ENCODE data around the gene INTU.

The INTU gene

DNA sequence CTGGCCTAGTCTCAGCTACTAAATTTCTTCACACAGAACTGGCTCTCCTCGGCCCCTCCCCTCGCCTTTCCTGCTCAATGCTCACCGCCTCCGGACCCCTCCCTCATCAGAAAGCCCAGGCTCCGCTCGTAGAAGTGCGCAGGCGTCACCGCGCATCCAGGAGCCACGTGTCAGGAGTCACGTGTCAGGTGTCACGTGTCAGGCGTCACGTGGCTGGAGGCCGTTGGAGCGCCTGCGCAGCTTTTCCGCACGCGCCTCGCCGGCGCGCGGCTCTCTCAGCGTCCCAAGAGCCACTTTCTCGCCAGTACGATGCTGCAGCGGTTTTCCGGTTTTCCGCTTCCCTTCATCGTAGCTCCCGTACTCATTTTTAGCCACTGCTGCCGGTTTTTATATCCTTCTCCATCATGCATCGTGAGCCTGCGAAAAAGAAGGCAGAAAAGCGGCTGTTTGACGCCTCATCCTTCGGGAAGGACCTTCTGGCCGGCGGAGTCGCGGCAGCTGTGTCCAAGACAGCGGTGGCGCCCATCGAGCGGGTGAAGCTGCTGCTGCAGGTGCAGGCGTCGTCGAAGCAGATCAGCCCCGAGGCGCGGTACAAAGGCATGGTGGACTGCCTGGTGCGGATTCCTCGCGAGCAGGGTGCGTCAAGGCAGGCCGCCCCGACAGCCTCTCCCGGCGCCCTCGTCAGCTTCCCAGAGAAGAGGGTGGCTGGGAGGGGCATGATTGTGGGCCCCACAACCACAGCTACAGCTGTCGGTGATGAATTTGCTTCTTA lies 97.6 kb downstream of the INTU start, which contains the start of gene SLC25A31:
TSS of gene SLC25A31 (plus strand) at position 259 of the 772 bp plus-strand sequence. CDS start at position 405, 146 bp downstream.
- H3K27ac ChIP-seq (ENCODE audit: low read length): no peak within 1 kb of the TSS
- H3K4me1 ChIP-seq (ENCODE audit: low read length): no peaks in the 10 kb centered on the region
- H3K79me2 ChIP-seq (ENCODE audit: low read length): no peaks in the 10 kb centered on the region
- H3K9ac ChIP-seq (ENCODE audit: low read length): no peak within 1 kb of the TSS
- no peak within 1 kb of the TSS for H2AFZ ChIP-seq (ENCODE audit: low read depth, low read length)
- H3K4me3 ChIP-seq (ENCODE audit: low read length): no peak within 1 kb of the TSS
- H3K36me3 ChIP-seq (replicated peaks; ENCODE audit: low read depth, low read length): no peaks in the 10 kb centered on the region
- TF ChIP-seq, protein P1, sequence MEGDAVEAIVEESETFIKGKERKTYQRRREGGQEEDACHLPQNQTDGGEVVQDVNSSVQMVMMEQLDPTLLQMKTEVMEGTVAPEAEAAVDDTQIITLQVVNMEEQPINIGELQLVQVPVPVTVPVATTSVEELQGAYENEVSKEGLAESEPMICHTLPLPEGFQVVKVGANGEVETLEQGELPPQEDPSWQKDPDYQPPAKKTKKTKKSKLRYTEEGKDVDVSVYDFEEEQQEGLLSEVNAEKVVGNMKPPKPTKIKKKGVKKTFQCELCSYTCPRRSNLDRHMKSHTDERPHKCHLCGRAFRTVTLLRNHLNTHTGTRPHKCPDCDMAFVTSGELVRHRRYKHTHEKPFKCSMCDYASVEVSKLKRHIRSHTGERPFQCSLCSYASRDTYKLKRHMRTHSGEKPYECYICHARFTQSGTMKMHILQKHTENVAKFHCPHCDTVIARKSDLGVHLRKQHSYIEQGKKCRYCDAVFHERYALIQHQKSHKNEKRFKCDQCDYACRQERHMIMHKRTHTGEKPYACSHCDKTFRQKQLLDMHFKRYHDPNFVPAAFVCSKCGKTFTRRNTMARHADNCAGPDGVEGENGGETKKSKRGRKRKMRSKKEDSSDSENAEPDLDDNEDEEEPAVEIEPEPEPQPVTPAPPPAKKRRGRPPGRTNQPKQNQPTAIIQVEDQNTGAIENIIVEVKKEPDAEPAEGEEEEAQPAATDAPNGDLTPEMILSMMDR (IDR thresholded peaks at IDR 0.05; ENCODE audit: low read depth, low read length): no peak
- no peak for TF ChIP-seq EZH2phosphoT487 (IDR thresholded peaks at IDR 0.05; ENCODE audit: low read depth)
- peaks cover 42% of the 10 kb centered on the region for H3K27me3 ChIP-seq (ENCODE audit: low read depth, low read length)
- no peak within 1 kb of the TSS for H3K4me2 ChIP-seq (ENCODE audit: low read length)
- H3K9me3 ChIP-seq (ENCODE audit: insufficient read depth, low read length): no peaks in the 10 kb centered on the region
- no peaks in the 10 kb centered on the region for H4K20me1 ChIP-seq (ENCODE audit: insufficient read depth, low read length)

DNA sequence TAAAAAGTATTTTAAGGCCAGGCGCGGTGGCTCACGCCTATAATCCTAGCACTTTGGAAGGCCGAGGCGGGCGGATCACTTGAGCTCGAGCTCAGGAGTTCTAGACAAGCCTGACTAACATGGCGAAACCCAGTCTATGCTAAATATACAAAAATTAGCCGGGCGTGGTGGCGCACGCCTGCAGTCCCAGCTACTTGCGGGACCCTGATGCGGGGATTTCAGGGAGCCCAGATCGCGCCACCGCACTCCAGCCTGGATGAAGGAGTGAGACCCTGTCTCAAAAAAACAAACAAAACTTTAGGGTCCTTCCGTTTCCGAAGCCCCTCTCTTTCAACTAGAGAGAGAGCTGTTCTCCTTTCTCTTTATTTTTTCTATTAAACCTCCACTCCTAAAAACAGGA lies 98.6 kb downstream of the INTU start:
- H3K9me3 ChIP-seq (ENCODE audit: insufficient read depth, low read length): no peaks in the 10 kb centered on the region
- H3K4me2 ChIP-seq (ENCODE audit: low read length): no peak overlapping the region
- H3K79me2 ChIP-seq (ENCODE audit: low read length): no peaks in the 10 kb centered on the region
- H3K36me3 ChIP-seq (replicated peaks; ENCODE audit: low read depth, low read length): no peaks in the 10 kb centered on the region
- no peak overlapping the region for H3K9ac ChIP-seq (ENCODE audit: low read length)
- no peaks in the 10 kb centered on the region for H3K4me1 ChIP-seq (ENCODE audit: low read length)
- H3K27ac ChIP-seq (ENCODE audit: low read length): no peak overlapping the region
- H3K4me3 ChIP-seq (ENCODE audit: low read length): no peak overlapping the region
- H2AFZ ChIP-seq (ENCODE audit: low read depth, low read length): no peak overlapping the region
- TF ChIP-seq, protein P1 (IDR thresholded peaks at IDR 0.05; ENCODE audit: low read depth, low read length): no peak
- TF ChIP-seq EZH2phosphoT487 (IDR thresholded peaks at IDR 0.05; ENCODE audit: low read depth): no peak
- H4K20me1 ChIP-seq (ENCODE audit: insufficient read depth, low read length): no peaks in the 10 kb centered on the region
- H3K27me3 ChIP-seq (ENCODE audit: low read depth, low read length): peaks cover 32% of the 10 kb centered on the region

DNA sequence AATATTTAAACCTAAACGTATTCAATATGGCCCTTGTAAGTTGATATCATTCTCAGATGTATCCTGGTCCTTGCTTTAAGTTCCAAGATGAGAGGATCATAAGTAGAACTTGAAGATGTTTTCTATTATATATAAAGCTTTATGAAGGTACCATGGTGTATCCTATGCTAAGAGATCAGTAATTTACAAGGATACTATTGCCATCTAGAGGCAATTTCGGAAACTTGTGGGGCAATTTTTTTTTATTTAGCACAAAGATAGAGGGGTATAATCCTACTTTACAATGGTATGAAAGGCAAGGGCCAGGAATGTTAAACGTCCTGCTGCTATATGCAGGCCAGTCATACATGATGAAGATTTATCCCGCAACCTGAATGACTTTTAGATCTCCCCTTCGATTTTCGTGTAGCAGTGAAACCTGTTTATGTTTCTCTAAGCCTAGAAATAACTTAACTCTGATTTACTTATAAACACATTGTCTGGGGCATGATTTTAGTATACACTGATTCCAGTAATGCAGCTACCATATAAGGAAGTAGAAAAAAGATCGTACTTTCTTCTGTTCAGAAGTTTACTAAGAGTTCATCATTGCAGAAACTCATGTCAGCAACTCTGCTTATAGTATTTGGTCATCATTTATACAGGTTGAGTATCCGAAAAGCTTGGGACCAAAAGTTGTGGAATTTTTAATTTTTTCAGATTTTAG lies 100.0 kb downstream of the INTU start:
- H3K4me2 ChIP-seq (ENCODE audit: low read length): 0 out of 2 replicates have a peak overlapping the region, but pooled peaks have one; percentile 10
- H3K4me3 ChIP-seq (ENCODE audit: low read length): no peak overlapping the region
- no peaks in the 10 kb centered on the region for H4K20me1 ChIP-seq (ENCODE audit: insufficient read depth, low read length)
- no peak overlapping the region for H3K27ac ChIP-seq (ENCODE audit: low read length)
- H3K36me3 ChIP-seq (replicated peaks; ENCODE audit: low read depth, low read length): no peaks in the 10 kb centered on the region
- H3K9me3 ChIP-seq (ENCODE audit: insufficient read depth, low read length): no peaks in the 10 kb centered on the region
- H2AFZ ChIP-seq (ENCODE audit: low read depth, low read length): no peak overlapping the region
- no peaks in the 10 kb centered on the region for H3K4me1 ChIP-seq (ENCODE audit: low read length)
- H3K27me3 ChIP-seq (ENCODE audit: low read depth, low read length): peaks cover 21% of the 10 kb centered on the region
- TF ChIP-seq, protein P1 (IDR thresholded peaks at IDR 0.05; ENCODE audit: low read depth, low read length): peak; percentile 71
- no peak for TF ChIP-seq EZH2phosphoT487 (IDR thresholded peaks at IDR 0.05; ENCODE audit: low read depth)
- no peak overlapping the region for H3K9ac ChIP-seq (ENCODE audit: low read length)
- H3K79me2 ChIP-seq (ENCODE audit: low read length): no peaks in the 10 kb centered on the region

DNA sequence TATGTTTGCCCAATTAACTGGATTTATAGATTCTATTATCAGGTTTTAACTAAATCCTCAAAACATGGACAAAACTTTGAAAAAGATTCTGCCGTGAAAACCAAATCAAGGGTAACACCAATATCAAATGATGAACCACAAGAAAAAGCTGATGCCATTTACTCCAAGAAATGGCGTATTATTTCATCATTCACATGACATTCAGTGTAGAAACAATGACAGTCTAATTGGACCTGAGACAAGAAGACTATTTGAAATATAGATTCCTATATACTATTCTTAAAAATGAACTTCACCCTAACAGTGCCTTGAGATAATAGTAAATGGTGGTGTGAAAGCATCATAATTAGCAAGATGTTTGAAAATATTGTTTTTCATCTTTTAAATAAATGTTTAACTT lies 102.2 kb downstream of the INTU start:
- no peak overlapping the region for H3K4me2 ChIP-seq (ENCODE audit: low read length)
- H2AFZ ChIP-seq (ENCODE audit: low read depth, low read length): no peak overlapping the region
- H3K79me2 ChIP-seq (ENCODE audit: low read length): no peaks in the 10 kb centered on the region
- no peaks in the 10 kb centered on the region for H3K9me3 ChIP-seq (ENCODE audit: insufficient read depth, low read length)
- no peak overlapping the region for H3K27ac ChIP-seq (ENCODE audit: low read length)
- no peak overlapping the region for H3K9ac ChIP-seq (ENCODE audit: low read length)
- TF ChIP-seq EZH2phosphoT487 (IDR thresholded peaks at IDR 0.05; ENCODE audit: low read depth): no peak
- TF ChIP-seq, protein P1 (IDR thresholded peaks at IDR 0.05; ENCODE audit: low read depth, low read length): no peak
- no peaks in the 10 kb centered on the region for H3K4me1 ChIP-seq (ENCODE audit: low read length)
- H3K27me3 ChIP-seq (ENCODE audit: low read depth, low read length): peaks cover 12% of the 10 kb centered on the region
- no peak overlapping the region for H3K4me3 ChIP-seq (ENCODE audit: low read length)
- H4K20me1 ChIP-seq (ENCODE audit: insufficient read depth, low read length): no peaks in the 10 kb centered on the region
- no peaks in the 10 kb centered on the region for H3K36me3 ChIP-seq (replicated peaks; ENCODE audit: low read depth, low read length)

Data from OCI-LY3 (cell line).